KMS-11 (cell line): ENCODE results near the gene ANKRD27.

Source experiments
- H2AFZ ChIP-seq: fragments of 200-600 bp; sonication (generic); 2 replicates; pipeline ENCODE4 v1.6.1; 2016; ENCODE audit warnings: antibody characterized with exemption, mixed run types, low read depth
- H3K27ac ChIP-seq: fragments of 200-600 bp; sonication (generic); 2 replicates; pipeline ENCODE4 v1.6.1; 2016; ENCODE audit warnings: mild to moderate bottlenecking, mixed run types
- H3K27me3 ChIP-seq: fragments of 200-600 bp; sonication (generic); 2 replicates; pipeline ENCODE4 v1.6.1; 2017; ENCODE audit warnings: mild to moderate bottlenecking, low read depth, mixed run types, moderate library complexity; ENCODE audit not compliant: insufficient read depth
- H3K36me3 ChIP-seq: fragments of 200-600 bp; sonication (generic); 2 replicates; pipeline ENCODE4 v1.6.1; 2017; ENCODE audit warnings: mild to moderate bottlenecking, mixed run types; ENCODE audit not compliant: insufficient read depth
- H3K4me1 ChIP-seq: fragments of 200-600 bp; sonication (generic); 2 replicates; pipeline ENCODE4 v1.6.1; 2016; ENCODE audit warnings: mild to moderate bottlenecking, low read depth, mixed run types; ENCODE audit not compliant: poor library complexity, severe bottlenecking
- H3K4me2 ChIP-seq: fragments of 200-600 bp; sonication (generic); 2 replicates; pipeline ENCODE4 v1.7.0; 2016; ENCODE audit warnings: mild to moderate bottlenecking, mixed run types
- H3K4me3 ChIP-seq: fragments of 200-600 bp; sonication (generic); IDR thresholded peaks from 2 replicates; pipeline ENCODE4 v1.6.1; 2017; ENCODE audit warnings: low read depth, low read length, mixed read lengths; ENCODE audit not compliant: insufficient read depth
- H3K79me2 ChIP-seq: fragments of 200-600 bp; sonication (generic); 2 replicates; pipeline ENCODE4 v1.6.1; 2016; ENCODE audit warnings: low read depth, mixed run types; ENCODE audit not compliant: insufficient read depth
- H3K9ac ChIP-seq: fragments of 200-600 bp; sonication (generic); 2 replicates; pipeline ENCODE4 v1.6.1; 2016; ENCODE audit warnings: mild to moderate bottlenecking, mixed run types
- H4K20me1 ChIP-seq: fragments of 200-600 bp; sonication (generic); 2 replicates; pipeline ENCODE4 v1.6.1; 2016; ENCODE audit warnings: mild to moderate bottlenecking, mixed run types; ENCODE audit not compliant: insufficient read depth
- TF ChIP-seq, protein P1 (sequence below): fragments of 200-600 bp; sonication (generic); conservative IDR thresholded peaks from 2 replicates; pipeline ENCODE4 v1.6.1; 2017; ENCODE audit warnings: low read depth, mild to moderate bottlenecking, antibody characterized with exemption, low read length, moderate library complexity, mixed read lengths

The ANKRD27 gene

GRCh38 chr19:32671883-32672593 lies 2.9 kb downstream of the ANKRD27 start:
- H3K4me2 ChIP-seq = peak overlapping the region; percentile 62
- no peak overlapping the region for H2AFZ ChIP-seq
- no peak overlapping the region for H3K4me3 ChIP-seq
- H3K4me1 ChIP-seq = peaks cover 48% of the 10 kb centered on the region
- TF ChIP-seq, protein P1, sequence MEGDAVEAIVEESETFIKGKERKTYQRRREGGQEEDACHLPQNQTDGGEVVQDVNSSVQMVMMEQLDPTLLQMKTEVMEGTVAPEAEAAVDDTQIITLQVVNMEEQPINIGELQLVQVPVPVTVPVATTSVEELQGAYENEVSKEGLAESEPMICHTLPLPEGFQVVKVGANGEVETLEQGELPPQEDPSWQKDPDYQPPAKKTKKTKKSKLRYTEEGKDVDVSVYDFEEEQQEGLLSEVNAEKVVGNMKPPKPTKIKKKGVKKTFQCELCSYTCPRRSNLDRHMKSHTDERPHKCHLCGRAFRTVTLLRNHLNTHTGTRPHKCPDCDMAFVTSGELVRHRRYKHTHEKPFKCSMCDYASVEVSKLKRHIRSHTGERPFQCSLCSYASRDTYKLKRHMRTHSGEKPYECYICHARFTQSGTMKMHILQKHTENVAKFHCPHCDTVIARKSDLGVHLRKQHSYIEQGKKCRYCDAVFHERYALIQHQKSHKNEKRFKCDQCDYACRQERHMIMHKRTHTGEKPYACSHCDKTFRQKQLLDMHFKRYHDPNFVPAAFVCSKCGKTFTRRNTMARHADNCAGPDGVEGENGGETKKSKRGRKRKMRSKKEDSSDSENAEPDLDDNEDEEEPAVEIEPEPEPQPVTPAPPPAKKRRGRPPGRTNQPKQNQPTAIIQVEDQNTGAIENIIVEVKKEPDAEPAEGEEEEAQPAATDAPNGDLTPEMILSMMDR = no peak
- peaks cover 13% of the 10 kb centered on the region; the same call in 1 of the 2 replicates for H3K36me3 ChIP-seq
- H3K79me2 ChIP-seq = peaks cover 81% of the 10 kb centered on the region
- H4K20me1 ChIP-seq = peaks cover 12% of the 10 kb centered on the region; the same call in 1 of the 2 replicates
- H3K27ac ChIP-seq = peak overlapping the region; percentile 84
- no peaks in the 10 kb centered on the region for H3K27me3 ChIP-seq
- peak overlapping the region; percentile 89 for H3K9ac ChIP-seq

DNA sequence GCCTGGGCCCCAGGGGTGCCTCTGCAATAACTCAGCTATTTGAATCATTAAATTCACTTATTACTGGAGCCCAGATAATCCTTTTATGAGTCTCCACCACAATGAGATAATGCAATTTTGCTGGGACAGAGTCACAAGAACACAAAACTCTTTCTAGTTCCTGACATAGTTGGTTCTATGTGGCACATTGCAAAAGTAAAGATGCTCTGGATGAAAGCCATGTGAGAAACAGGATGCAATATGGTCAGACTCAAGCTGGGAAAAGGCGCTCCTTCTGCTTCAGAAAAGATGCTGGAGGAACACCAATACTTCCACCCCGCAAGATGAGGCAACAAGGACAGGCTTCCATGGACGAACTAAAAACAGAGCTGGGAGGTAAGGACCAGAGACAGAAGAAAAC lies 5.7 kb downstream of the ANKRD27 start:
- H3K9ac ChIP-seq = no peak overlapping the region
- H3K4me3 ChIP-seq = no peak overlapping the region
- H3K27ac ChIP-seq = no peak overlapping the region
- TF ChIP-seq, protein P1 = no peak
- no peaks in the 10 kb centered on the region for H3K27me3 ChIP-seq
- H3K4me1 ChIP-seq = peaks cover 53% of the 10 kb centered on the region
- H2AFZ ChIP-seq = no peak overlapping the region
- H3K4me2 ChIP-seq = no peak overlapping the region
- peaks cover 100% of the 10 kb centered on the region for H3K79me2 ChIP-seq
- peaks cover 13% of the 10 kb centered on the region; the same call in 1 of the 2 replicates for H3K36me3 ChIP-seq
- H4K20me1 ChIP-seq = peaks cover 14% of the 10 kb centered on the region; the same call in 1 of the 2 replicates

- H3K4me3 ChIP-seq = no peak overlapping the region
- H2AFZ ChIP-seq = no peak overlapping the region
- TF ChIP-seq, protein P1 = no peak
- H3K9ac ChIP-seq = no peak overlapping the region
- H3K79me2 ChIP-seq = peaks cover 98% of the 10 kb centered on the region
- H3K36me3 ChIP-seq = peaks cover 8% of the 10 kb centered on the region; the same call in 1 of the 2 replicates
- H3K4me1 ChIP-seq = peaks cover 46% of the 10 kb centered on the region
- H3K27me3 ChIP-seq = no peaks in the 10 kb centered on the region
- H3K4me2 ChIP-seq = no peak overlapping the region
- peaks cover 35% of the 10 kb centered on the region for H4K20me1 ChIP-seq
- H3K27ac ChIP-seq = no peak overlapping the region
Observed at GRCh38 chr19:32666084-32666483, 8.9 kb downstream of the ANKRD27 start.

GRCh38 chr19:32662186-32662585 lies 12.8 kb downstream of the ANKRD27 start:
- TF ChIP-seq, protein P1 = no peak
- H3K27me3 ChIP-seq = no peaks in the 10 kb centered on the region
- no peak overlapping the region for H3K4me3 ChIP-seq
- peaks cover 18% of the 10 kb centered on the region for H3K4me1 ChIP-seq
- H3K27ac ChIP-seq = no peak overlapping the region
- no peak overlapping the region for H3K9ac ChIP-seq
- no peak overlapping the region for H3K4me2 ChIP-seq
- H2AFZ ChIP-seq = no peak overlapping the region
- H3K79me2 ChIP-seq = peaks cover 95% of the 10 kb centered on the region
- peaks cover 38% of the 10 kb centered on the region for H4K20me1 ChIP-seq
- H3K36me3 ChIP-seq = peaks cover 3% of the 10 kb centered on the region; the same call in 1 of the 2 replicates
